SU-DHL-6 (cell line): ENCODE measurements around the gene NPC1.

Experiments used
- H2AFZ ChIP-seq: fragments of 200-600 bp; sonication (generic); 2 replicates; pipeline ENCODE4 v1.6.1; 2014; ENCODE audit warnings: low read depth, mild to moderate bottlenecking, moderate library complexity, mixed read lengths, antibody characterized with exemption, low read length; ENCODE audit not compliant: severe bottlenecking
- H3F3A ChIP-seq: fragments of 200-600 bp; shearing (Covaris generic); 2 replicates; pipeline ENCODE4 v1.6.0; 2016; ENCODE audit warnings: antibody characterized with exemption, mild to moderate bottlenecking; ENCODE audit not compliant: insufficient read depth
- H3K27ac ChIP-seq: fragments of 200-600 bp; sonication (generic); 2 replicates; pipeline ENCODE4 v1.5.1; 2016; ENCODE audit warnings: low read depth, mild to moderate bottlenecking, low read length, moderate library complexity, mixed read lengths
- H3K27me3 ChIP-seq: fragments of 200-600 bp; sonication (generic), shearing (Covaris generic); 2 replicates; pipeline ENCODE4 v1.6.0; 2014; ENCODE audit warnings: mild to moderate bottlenecking, low read length
- H3K36me3 ChIP-seq: fragments of 200-600 bp; sonication (generic); 2 replicates; pipeline ENCODE4 v1.6.1; 2014; ENCODE audit warnings: mild to moderate bottlenecking, low read length, mixed read lengths
- H3K4me2 ChIP-seq: fragments of 300-600, 200-600 bp; shearing (Covaris generic), sonication (generic); 2 replicates; pipeline ENCODE4 v1.6.0; 2014; ENCODE audit warnings: low read length, low read depth, mild to moderate bottlenecking; ENCODE audit not compliant: poor library complexity, severe bottlenecking
- H3K4me3 ChIP-seq: fragments of 200-600 bp; sonication (generic); 2 replicates; pipeline ENCODE4 v1.5.1; 2014; ENCODE audit warnings: antibody characterized with exemption, low read length, mild to moderate bottlenecking, mixed read lengths; ENCODE audit not compliant: insufficient read depth, poor library complexity, severe bottlenecking
- H3K79me2 ChIP-seq: fragments of 200-600 bp; sonication (generic); 2 replicates; pipeline ENCODE4 v1.6.1; 2014; ENCODE audit warnings: mild to moderate bottlenecking, low read length, moderate library complexity; ENCODE audit not compliant: insufficient read depth
- H3K9ac ChIP-seq: fragments of 200-600 bp; sonication (generic); 2 replicates; pipeline ENCODE4 v1.7.0; 2014; ENCODE audit warnings: mild to moderate bottlenecking, low read length
- H3K9me2 ChIP-seq: fragments of 200-600 bp; sonication (generic); replicated peaks from 2 replicates; pipeline ENCODE4 v1.6.1; 2014; ENCODE audit warnings: low read length; ENCODE audit not compliant: insufficient read depth
- H3K9me3 ChIP-seq: fragments of 200-600 bp; sonication (generic); 2 replicates; pipeline ENCODE4 v1.6.1; 2014; ENCODE audit warnings: low read length, mixed read lengths; ENCODE audit not compliant: insufficient read depth
- H4K20me1 ChIP-seq: fragments of 200-600 bp; sonication (generic); 2 replicates; pipeline ENCODE4 v1.6.1; 2014; ENCODE audit warnings: low read depth, mild to moderate bottlenecking, antibody characterized with exemption, low read length, moderate library complexity, mixed read lengths
- EZH2phosphoT487 ChIP-seq: fragments of 200-600 bp; sonication (generic), shearing (Covaris generic); conservative IDR thresholded peaks from 2 replicates; pipeline ENCODE4 v1.6.1; 2018; ENCODE audit warnings: mild to moderate bottlenecking, antibody characterized with exemption, low read length, moderate library complexity, mixed read lengths
- TF ChIP-seq, protein P1 (sequence below): fragments of 200-600 bp; sonication (generic); IDR thresholded peaks from one replicate; pipeline ENCODE4 v1.5.1; 2017; ENCODE audit warnings: antibody characterized with exemption, mild to moderate bottlenecking, low read length, moderate library complexity; ENCODE audit not compliant: insufficient read depth, poor library complexity, severe bottlenecking

NPC1 gene

DNA sequence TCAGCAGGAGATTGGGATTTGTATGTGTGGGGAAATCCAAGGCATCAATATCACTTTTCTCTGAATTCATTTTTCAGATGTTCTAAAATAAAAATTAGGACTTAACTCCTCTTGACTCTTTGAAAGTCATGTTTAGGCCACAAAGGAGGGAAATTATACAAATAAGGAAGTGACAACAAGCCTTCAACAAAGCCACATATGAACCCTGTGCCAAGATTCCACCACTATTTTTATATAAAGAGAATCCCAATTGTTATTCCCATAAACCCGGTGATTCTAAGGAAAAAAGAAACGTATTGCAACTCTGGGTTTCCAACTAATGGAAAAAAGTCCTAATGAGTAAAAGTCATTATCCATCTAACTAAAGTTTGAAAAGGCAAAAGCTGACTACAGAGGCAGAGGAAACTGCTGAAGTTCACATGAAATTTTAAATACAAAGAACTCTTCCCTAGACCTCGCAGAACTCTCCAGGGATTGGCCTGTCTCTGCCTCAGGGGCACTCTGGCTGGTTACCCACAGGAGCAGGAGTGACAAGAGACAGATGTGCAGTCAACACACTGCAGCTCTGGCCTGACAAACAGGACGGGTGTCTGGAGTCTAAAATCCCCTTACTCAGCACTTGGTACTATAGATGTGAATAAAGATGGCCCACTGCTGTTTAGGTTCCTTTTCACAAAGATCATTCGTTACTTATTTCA is 11.5 kb downstream of the NPC1 start:
- TF ChIP-seq EZH2phosphoT487 = no peak
- TF ChIP-seq, protein P1, sequence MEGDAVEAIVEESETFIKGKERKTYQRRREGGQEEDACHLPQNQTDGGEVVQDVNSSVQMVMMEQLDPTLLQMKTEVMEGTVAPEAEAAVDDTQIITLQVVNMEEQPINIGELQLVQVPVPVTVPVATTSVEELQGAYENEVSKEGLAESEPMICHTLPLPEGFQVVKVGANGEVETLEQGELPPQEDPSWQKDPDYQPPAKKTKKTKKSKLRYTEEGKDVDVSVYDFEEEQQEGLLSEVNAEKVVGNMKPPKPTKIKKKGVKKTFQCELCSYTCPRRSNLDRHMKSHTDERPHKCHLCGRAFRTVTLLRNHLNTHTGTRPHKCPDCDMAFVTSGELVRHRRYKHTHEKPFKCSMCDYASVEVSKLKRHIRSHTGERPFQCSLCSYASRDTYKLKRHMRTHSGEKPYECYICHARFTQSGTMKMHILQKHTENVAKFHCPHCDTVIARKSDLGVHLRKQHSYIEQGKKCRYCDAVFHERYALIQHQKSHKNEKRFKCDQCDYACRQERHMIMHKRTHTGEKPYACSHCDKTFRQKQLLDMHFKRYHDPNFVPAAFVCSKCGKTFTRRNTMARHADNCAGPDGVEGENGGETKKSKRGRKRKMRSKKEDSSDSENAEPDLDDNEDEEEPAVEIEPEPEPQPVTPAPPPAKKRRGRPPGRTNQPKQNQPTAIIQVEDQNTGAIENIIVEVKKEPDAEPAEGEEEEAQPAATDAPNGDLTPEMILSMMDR = no peak
- Histone ChIP-seq H3K4me3 (no peak overlapping the region), H3K4me2 (no peak overlapping the region), H3F3A (no peaks in the 10 kb centered on the region), H3K9me2 (no peaks in the 10 kb centered on the region), H3K27me3 (no peaks in the 10 kb centered on the region), H3K36me3 (peaks cover 12% of the 10 kb centered on the region), H3K79me2 (peaks cover 18% of the 10 kb centered on the region), H3K27ac (no peak overlapping the region), H3K9me3 (no peaks in the 10 kb centered on the region), H2AFZ (no peak overlapping the region), H4K20me1 (no peaks in the 10 kb centered on the region), H3K9ac (no peak overlapping the region)

DNA sequence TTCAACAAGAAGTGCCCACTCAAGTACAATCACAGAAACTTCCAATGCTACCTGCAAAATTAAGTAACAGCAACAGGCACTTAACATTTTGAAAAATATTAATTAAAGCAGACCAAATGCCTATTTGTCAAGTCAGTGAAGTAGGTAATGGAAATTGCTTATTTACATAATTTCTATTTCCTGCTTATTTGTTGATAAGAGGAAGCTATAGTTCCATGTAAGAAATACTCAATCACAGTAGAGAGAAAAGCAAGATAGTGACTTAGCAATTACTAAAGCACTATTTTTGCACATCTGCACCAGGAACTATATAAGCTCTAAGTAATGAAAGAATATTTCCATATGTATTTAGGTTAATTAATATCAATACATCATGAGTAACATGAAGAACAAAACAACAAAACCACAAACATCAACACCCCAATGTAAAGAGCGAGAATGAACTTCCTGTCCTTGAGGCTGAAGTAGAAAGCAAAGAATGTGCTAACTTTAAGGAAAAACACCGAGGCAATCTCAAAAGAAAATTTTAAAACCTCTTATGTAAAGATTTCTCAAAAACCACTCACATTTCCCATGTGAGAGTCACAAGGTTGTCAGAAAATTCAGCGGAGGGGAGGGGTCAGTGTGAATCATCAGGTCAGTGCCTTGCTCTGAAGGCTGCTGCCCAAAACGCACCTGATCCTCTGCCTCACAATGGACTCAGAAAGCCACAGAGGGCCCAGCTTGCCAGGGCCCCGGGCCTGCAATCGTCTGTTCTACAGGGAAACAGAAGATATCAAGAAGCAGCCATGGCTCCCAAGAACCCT is 12.5 kb downstream of the NPC1 start:
- H3K4me3 ChIP-seq = no peak overlapping the region
- no peaks in the 10 kb centered on the region for H3K9me3 ChIP-seq
- no peak overlapping the region for H3K4me2 ChIP-seq

DNA sequence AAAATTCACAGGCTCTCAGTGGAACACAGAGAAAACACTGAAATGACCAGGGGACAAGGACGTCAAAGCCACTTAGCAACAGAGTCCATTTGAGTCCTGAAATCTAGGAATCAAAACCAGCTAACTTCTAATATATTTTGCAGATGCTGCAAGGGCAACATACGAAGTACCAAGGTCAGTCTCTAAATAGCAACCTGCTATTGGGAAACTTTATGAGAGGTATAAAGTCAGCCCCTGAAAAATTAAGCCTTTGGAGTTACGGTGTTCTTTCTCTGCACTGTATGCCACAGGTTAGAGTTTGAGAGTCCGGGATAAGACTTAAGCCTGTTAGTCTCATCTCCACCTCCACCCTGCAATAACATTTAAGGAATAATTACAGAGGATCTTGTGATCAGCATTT is 13.3 kb downstream of the NPC1 start:
- H3K9me2 ChIP-seq = no peaks in the 10 kb centered on the region
- no peak overlapping the region for H2AFZ ChIP-seq
- H3K9me3 ChIP-seq = no peaks in the 10 kb centered on the region
- TF ChIP-seq, protein P1 = no peak
- H3F3A ChIP-seq = no peaks in the 10 kb centered on the region
- H3K36me3 ChIP-seq = peaks cover 20% of the 10 kb centered on the region
- H3K4me3 ChIP-seq = no peak overlapping the region
- H3K79me2 ChIP-seq = peaks cover 11% of the 10 kb centered on the region
- no peak overlapping the region for H3K4me2 ChIP-seq
- H3K9ac ChIP-seq = no peak overlapping the region
- no peak overlapping the region for H3K27ac ChIP-seq
- H4K20me1 ChIP-seq = no peaks in the 10 kb centered on the region
- no peaks in the 10 kb centered on the region for H3K27me3 ChIP-seq

More for the DNA sequence above, 12.5 kb downstream of the NPC1 start:
- no peak for TF ChIP-seq EZH2phosphoT487
- TF ChIP-seq, protein P1 = no peak
- H3K36me3 ChIP-seq = peaks cover 12% of the 10 kb centered on the region
- no peaks in the 10 kb centered on the region for H3K9me2 ChIP-seq
- no peaks in the 10 kb centered on the region for H4K20me1 ChIP-seq
- H3K79me2 ChIP-seq = peaks cover 17% of the 10 kb centered on the region
- no peak overlapping the region for H3K27ac ChIP-seq
- no peaks in the 10 kb centered on the region for H3F3A ChIP-seq
- no peaks in the 10 kb centered on the region for H3K27me3 ChIP-seq
- H2AFZ ChIP-seq = no peak overlapping the region
- no peak overlapping the region for H3K9ac ChIP-seq
